GM18511 (cell line): ENCODE data around the gene SLC25A21.

ENCODE experiments used
- ATAC-seq: cut with Tn5 transposase; IDR thresholded peaks from one replicate; pipeline ENCODE4 v1.9.1; 2021; ENCODE audit warnings: mild to moderate bottlenecking, moderate library complexity; ENCODE audit not compliant: unreplicated experiment

SLC25A21 gene

DNA sequence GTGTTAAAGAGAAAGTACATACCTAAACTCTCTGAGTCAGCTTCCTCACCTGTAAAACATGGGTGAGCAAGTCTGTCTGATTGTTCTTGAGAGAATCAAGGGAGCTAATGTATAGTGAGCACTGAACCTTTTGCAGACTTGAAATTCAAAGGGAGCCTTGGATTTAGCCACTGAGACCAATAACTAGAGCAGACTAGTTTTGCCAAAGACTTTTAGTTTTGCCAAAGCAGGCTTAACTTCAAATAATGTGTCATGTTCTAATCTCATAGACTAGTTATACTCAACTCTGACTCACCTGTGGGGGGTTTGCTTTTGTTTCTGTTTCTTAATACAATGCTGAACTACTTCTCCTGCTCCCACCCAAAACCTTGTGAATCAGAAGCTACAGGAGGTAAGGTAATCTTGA, 123.7 kb downstream of the SLC25A21 start:
- ATAC-seq = no peak

DNA sequence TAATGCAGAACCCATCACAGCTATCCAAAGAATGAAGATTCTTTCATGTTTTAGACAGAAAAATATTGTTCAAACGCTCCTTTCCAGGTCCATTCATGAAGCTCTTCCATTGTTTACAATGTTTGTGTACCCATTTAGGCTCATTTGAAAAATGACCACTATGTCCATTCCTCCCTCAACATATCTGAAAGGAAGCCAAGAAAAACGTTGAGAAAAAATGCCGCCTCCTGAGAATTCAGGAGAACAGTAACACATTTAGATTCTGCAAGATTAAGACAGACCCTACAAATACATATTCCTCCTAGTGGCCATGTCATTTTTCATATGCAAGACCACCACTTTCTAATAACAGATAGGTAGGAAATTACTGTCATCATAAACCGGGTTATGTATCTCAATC, 124.4 kb downstream of the SLC25A21 start:
- ATAC-seq = no peak

DNA sequence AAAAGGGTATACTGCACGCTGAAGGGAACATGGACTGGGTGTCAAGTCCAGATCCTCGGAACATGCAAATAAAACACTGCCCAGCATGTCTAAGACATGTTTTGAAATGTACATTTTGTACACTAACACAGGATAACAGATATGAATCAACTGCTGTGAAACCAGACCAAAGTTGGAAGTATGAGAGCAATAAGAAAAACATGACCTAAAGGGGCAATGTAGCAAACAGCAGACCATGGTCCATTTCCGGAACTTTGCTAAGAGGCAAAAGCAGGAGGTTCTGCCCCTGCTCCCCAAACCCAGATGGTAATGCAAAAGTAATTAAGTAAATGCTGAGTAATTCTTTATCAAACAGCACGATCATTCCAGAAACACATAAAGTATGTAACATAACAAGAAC, 125.2 kb downstream of the SLC25A21 start:
- ATAC-seq = no peak

DNA sequence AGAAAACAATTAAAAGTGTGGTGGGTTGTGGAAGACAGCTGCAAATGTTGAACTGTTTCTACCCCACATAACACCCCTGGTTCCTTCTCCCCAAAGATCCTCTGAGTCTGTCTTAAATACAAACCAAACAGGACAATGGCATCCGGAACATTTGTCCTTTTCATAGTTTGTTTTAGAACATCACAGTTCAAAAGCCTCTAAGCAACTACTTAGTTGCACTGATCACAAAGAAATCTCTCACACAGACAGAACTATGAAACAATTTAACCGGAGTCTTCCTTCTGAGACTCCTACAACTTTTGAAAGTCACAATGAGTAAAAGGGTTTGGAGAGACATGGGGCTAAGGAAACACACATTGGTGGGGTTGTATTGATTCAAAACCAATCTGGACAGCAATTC, 125.6 kb downstream of the SLC25A21 start:
- no peak for ATAC-seq

DNA sequence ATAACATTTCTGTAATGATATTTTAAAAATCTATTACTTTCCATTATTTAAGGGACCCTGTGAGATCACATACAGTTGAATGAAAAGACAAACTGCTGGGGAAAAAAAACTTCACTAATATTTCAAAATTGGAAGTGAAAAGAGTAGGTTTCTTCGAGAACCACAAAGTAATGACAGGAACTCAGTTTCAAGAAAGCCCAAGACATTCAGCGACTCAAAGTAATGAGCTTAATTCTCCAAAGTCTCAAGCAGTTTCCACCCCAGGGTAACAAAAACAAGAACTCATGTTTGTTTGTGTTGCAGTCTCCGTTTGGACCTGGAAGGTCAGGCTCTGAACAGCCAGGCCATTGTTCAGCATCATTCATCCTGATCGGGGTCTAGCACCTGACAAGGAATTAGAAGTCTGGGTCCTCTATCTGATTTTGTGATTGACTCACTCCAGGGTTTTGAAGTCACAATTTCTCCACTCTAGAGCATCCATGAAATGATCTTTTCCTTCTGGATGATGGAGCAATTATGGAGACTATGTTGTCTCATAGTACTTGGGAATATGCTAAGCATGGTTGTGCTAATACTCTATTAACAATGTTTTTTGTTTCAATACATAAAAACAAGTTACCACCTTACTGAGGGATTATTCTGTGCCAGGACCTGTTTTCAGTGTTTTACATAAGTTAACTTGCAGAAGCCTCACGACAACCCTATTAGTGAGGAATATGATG, 126.9 kb downstream of the SLC25A21 start:
- ATAC-seq = no peak

DNA sequence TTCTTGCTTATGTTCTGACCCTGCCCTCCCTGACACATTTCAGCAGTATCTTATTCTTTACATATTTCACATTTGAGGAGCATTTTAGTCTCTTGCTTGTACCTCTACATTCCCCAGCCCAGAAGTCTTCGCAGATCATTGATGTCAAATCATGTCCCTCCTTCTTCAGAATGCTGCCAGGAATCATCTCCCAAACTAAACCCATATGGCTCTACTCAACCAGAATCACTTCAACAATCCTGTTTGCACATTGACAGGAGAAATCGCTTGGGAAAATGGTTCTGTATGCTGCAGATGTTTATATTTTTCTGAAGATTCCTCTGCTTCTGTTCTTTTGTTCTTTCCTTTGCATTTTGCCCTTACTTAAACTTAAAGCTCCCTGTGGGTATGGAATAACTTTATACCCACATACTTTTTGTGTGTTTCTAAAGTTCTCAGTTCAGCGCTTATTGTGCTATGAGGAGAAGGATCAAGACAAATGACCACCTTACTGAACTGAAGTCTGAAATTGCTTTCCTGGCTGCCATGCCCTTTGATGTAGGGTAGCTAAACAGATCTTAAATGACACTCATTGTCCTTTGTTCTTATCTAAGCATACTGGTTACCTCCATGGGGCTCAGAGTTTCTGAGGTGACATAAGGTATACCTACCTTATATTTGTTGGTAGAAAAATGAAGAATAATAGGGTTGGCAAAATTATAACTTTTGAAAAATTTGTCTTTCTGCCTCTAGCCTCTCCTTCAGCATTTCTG, 134.6 kb downstream of the SLC25A21 start:
- ATAC-seq = no peak

DNA sequence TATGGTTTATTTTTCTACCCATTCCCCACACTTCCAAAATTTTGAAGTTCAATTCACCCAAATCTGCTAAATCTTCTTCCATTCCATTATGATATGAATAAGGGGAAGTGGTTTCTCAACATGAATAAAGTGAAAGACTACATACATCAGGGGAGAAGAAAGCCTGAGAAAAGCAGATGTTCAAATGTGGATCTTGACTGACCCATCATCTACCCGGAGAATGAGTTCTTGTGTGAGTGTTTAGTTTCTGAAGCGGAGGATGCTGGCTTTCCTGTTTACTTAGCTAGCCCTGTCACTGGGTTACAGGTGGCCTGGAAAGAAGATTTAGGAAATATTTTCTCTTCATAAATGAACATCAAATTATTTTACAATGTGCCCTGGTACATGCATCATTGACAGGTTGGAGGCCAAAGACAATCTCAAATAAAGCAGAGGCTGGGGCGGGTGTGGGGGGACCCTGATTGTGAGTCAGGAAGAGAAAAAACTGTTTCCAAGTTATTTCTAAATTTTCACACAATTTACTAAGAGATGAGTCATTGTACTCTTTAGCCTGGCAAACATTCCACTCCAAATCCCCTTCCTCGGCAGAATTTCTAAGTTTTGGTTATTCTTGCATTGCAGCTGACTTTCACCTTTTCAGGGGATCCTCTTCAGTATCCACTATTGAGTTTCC, 135.6 kb downstream of the SLC25A21 start:
- no peak for ATAC-seq

DNA sequence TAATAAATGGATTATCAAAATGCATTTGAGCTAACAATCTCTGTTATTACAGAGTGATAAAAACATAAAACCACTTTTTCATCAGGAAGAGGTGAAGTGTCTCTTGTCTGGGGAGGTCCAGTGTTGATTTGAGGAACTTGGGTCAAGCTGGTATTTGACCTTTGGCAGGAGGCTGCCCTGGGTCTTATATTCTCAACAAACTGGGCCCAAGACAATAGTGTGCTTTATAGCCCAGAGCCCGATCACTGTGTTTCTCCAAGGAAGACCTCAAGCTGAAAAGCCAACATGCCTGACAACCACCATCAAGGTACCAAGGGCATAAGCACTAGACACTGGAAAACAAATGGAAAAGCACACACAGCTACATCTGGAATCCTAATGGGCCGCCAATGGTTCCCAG, 137.0 kb downstream of the SLC25A21 start:
- ATAC-seq = no peak

DNA sequence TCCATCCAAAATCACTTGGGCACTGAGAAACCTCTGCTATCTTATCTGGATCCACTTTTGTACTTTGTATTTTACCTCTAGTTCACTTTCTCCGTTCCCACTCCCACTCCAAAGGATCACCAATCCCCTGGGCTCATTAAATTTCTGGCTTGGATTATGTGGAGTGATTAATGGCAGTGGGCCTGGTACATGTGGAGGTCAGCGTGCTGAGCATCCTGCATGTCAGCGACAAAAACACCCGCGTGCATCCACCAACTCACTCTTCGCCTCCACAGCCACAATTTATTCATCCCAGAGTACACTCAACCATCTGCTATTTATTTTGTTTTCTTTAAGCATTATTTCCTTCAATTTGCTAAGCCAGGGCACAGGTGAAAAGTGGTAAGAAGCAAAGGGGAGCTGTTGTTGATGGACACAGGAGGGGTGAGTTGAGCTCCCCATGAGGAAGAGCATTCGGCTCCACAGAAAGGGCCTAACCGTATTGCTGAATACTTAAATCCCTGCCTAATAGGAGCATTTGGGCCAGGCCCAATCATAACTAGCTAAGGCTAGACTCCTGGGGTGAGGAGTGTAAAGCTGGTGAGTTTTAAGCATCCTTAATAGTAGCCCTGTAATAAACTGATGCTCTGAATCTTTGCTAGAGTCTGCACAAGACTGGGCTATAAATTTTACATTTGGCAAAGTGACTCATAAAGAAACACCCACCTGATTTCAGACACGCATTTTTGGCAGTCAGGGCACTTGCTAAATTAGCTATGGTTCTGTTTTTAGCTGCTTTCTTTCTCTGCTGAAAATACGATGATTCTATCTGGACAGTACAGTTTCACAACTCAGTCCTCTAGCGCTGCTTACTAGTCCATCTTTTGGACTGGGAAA, 137.8 kb downstream of the SLC25A21 start:
- ATAC-seq = no peak

DNA sequence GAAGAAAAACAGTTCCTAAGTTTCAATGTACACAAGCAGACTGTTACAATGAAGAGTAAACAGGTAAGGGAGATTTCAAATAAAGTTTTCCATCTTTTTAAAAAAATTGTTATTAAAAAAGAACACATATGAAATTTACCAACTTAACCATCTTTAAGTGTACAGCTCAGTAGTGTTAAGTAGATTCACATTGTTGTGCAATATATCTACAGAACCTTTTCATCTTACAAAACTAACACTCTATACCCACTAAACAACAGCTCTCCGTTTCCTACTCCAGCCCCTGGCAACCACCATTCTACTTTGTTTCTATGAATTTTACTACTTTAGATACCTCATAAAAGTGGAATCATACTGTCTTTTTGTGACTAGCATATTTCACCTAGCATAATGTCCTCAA, 139.5 kb downstream of the SLC25A21 start:
- ATAC-seq = no peak

DNA sequence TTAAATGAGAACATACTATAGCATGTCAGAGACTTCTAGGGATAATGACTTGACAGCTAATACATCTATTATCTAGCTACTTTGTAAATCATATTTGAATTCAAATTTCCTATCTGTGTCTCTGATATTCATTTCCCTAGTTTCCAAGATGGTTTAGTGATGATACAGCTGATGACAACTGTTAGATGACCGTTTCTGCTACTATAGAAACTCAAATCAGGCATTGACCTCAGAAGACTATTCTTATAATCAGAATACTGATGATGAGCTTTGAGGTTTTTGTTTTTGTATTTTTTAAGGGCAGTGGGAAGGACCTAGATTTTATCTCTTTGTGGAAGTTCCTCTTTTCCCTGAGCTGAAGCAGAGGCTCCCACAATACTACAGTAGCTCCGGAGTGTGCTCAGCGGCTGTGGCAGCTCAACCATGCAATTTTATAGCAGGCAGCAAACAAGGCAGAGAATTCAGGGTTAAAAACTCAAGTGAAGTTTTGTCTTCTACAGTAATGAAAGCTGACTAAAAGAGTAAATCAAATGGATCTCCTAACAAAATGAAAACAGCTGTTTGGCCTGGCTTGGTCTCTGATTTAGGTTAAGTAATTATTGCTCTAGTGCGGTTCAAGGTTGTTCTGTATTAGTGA, 145.1 kb downstream of the SLC25A21 start:
- no peak for ATAC-seq

DNA sequence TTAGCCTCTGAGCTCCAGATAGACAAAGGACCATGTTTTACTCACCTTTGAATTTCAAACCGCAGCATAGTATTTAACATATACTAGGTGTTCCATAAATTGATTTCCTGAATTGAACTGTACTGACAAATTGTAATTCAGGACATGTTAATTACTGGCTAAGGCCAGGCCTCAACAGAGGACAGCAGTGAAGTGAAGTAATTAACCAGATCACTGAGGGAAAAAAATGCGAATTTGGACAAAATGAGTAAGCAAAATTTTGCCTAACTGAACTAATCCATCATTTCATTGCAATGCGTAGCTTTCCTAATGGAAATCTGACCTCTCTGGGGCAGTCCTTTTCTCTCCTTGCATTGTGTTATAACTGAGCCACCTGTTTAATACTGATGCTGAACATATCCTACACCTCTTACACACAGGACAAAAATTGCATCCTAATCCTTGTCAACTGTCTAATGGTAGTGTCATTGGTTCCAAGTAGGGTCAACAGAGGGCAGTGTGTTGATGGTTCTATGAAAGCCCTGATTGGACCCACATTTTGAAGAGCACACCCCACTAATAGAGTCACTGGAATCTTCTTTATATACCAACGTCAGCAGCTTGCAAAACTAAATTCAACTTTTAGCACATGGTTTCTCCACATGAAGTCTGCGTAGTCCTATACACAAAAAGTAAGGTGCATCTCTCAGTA, 148.4 kb downstream of the SLC25A21 start:
- ATAC-seq = no peak

DNA sequence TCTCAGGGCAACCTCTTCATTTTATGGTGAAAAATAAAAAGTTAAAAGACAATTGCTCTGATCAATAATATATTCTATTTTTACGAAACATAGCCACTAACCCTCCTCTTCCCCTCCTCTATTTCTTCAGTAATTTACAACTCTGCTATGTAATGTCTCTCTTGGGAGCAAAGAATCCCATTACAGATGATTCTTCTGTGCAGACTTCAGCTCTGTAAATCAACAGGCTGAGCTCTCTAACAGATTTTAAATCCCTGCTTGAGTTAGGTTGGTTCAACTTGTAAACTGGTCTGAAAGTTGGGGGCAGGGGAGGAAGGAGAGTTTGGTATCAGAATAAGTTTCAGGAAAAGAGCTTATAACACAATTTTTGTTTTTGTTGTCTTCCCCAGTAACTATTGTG, 151.0 kb downstream of the SLC25A21 start:
- ATAC-seq = no peak

DNA sequence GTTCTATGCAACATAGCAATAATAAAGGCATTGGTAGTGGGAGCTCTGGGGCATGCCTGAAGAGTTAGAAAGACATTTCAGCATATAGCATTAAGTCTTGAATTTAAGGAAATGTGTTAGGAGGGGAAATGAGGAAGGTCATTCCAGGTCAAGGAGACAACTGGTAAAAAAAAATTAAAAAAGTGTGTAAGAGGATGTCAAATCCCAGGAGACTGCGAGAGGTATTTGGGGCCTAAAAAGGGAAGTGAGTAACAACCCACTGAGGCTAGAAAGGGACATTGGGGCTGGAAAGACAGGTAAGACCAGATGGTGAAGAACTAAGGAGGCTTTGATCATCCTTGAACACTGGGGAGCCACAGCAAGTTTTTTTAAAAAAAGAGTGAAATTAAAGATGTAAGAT, 152.9 kb downstream of the SLC25A21 start:
- ATAC-seq = no peak

DNA sequence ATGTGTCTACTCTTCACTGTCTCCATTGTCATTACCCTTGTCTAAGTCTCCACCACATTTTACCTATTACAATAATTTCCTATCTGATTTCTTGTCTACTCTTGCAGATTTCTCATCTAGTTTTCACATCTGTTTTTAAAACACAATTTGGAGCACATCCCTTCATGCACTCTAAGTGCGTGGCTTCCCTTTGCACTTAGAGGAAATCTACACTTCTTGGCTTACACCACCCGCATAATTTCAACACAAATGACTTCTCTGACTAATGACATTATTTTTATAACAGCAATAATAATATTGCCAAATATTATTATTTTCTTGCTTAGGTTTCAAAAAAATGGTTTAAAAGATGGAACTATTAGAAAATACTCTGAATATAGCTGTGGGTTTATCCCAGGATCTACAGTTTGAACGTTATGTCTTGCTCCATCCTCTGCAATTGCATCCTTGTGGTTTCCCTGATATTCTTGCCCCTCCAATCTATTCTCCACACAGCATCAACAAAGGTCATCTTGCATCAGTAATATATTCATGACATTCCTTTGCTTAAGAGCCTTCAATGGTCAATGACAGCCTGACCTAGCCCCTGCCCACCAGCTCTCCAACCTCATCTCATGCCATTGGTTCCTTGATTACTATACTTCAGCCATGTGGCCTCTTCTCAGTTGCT, 153.7 kb downstream of the SLC25A21 start:
- no peak for ATAC-seq

DNA sequence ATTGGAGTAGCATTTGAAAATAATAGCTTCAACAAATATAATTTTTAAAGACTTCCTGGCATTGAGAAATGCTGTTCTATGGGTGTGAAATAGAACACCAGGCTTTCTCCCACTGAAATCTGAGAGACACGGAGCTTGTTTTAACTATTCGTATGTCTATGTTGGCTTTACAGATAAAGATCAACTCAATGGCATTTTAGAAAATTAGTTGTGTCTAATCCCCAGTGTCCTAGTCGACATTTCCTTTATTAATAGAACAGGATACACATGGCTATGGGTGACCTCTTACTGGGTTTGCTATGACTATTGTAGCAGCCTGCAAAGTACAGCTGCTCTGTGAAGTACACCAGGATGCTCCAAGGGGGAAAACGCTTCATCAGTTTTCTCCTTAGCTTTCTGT, 159.3 kb downstream of the SLC25A21 start:
- ATAC-seq = no peak

DNA sequence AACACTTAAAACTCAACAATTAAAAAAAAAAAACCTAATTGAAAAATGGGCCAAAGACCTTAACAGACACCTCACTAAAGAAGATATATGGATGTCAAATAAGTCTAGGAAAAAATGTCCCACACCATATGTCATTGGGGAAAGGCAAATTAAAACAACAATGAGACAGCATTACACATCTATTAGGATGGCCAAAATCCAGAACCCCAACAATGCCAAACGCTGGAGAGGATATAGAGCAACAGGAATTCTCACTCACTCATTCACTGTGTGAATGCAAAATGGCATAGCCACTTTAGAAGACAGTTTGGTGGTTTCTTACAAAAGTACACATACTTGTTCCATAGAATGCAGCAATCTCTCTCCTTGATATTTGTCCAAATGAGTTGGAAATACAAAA, 173.7 kb downstream of the SLC25A21 start:
- no peak for ATAC-seq

DNA sequence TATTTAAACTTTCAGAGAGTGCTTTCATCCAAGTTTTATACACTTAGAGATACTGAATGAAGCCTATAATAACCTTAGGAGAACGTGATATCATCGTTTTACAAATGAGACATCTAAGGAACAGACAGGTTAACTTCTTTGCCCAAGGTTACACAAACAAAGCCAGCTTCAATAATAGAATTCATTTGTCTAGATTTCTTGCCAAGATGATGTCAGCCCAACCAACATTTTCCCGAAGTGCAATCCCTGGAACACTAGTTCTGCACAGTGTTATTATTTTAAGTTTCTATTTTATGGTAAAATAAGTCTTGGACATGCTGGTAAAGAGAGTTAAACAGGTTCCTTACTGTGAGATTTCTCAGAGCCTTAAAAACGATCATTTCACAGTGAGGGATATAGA, 174.6 kb downstream of the SLC25A21 start:
- no peak for ATAC-seq

DNA sequence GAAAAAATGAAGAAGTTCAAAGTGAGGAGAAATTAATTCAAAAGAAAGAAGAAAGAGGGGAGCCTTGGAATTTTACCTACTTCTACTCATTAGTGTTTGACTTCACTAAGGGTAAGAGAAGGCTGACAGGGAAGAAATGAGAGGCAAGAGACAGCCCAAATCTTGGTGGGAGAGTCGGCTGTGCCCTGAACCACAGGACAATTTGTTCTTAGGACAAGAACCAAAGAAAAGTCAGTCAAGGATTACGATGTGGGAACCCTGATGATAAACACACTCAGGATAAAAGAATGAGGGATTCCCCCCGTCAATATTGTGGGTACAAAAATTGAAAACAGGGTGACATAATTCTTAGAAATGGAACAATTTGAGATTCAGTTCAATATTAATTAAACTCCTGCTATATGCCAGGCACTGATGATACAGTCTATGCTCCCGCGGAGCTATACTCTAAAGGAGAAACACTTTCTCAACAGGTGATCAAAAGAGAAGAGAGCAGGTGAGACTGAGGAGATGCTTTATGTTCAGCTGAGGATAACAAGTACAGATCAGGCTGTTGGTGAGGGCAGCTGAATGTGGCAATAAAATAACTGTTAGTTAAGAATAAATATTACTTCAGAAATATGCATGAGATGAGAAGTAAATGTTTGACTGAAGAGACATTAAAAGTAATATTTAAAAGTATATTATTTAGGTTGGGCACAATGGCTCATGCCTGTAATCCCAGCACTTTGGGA, 175.4 kb downstream of the SLC25A21 start:
- ATAC-seq = no peak
